Measurements from ENCODE around the gene ERGIC3. TPM values are rescaled to one million over a fixed set of nuclear protein-coding genes. Genes with fewer than 3 reads are reported as not detected.

The ERGIC3 gene
- total RNA-seq, 4 donors from 2014 or later, result 121 to 260 (median 189) TPM

Small RNA genes within 50 kb of the gene (small RNA-seq; reads per million reads assigned to genes)
- gene RPL37P1, result 0 reads per million in 4 donors

Other genes starting within 250 kb of the ERGIC3 start
- 10 to 100 TPM; 29.5 to 55.3 (median 38.2) TPM for gene FAM83C, start 249.7 kb upstream of the ERGIC3 start, total RNA-seq
- gene UQCC1, start 130.1 kb upstream of the ERGIC3 start, total RNA-seq, result 10 to 100 TPM; 13.2 to 28.2 (median 23.0) TPM
- gene GDF5, start 103.8 kb upstream of the ERGIC3 start, total RNA-seq, result under 1 TPM in 1 of 4 donors, not detected in 3; 0.38 TPM
- gene CEP250, start 86.5 kb upstream of the ERGIC3 start, total RNA-seq, result 10 to 100 TPM; 10.6 to 22.7 (median 16.6) TPM
- not detected for gene C20orf173, start 12.4 kb upstream of the ERGIC3 start, total RNA-seq
- 1 to 10 TPM in 2 of 4 donors, under 1 TPM in 2; 0.44 to 4.8 (median 2.6) TPM for gene SPAG4, start 73.8 kb downstream of the ERGIC3 start, total RNA-seq
- 10 to 100 TPM; 47.3 to 98.2 (median 75.9) TPM for gene CPNE1, start 122.8 kb downstream of the ERGIC3 start, total RNA-seq
- gene RBM12, start 122.8 kb downstream of the ERGIC3 start, total RNA-seq, result 10 to 100 TPM; 14.2 to 35.5 (median 30.0) TPM
- gene NFS1, start 157.3 kb downstream of the ERGIC3 start, total RNA-seq, result 10 to 100 TPM; 16.4 to 39.9 (median 24.2) TPM
- gene ROMO1, start 157.3 kb downstream of the ERGIC3 start, total RNA-seq, result 100 to 1,000 TPM; 178 to 290 (median 228) TPM
- gene RBM39, start 200.2 kb downstream of the ERGIC3 start, total RNA-seq, result 100 to 1,000 TPM; 149 to 326 (median 182) TPM
- 10 to 100 TPM; 13.6 to 33.2 (median 16.6) TPM for gene PHF20, start 229.9 kb downstream of the ERGIC3 start, total RNA-seq

Data from esophagus squamous epithelium (tissue), 4 donors.